DND-41 (cell line): Measurements from ENCODE around the gene SORBS1.

Source experiments
- ATAC-seq: fragments of 200-7000 bp; cut with Tn5 transposase; 3 replicates; pipeline ENCODE4 v1.9.1; 2021; ENCODE audit warnings: low read depth; ENCODE audit not compliant: insufficient read depth
- DNase-seq: peaks from one replicate; pipeline ENCODE4 v3.0.0-alpha.2; 2020
- H2AFZ ChIP-seq: 2 replicates; pipeline ENCODE4 v1.6.0; 2012; ENCODE audit warnings: low read depth, low read length
- H3K27ac ChIP-seq: 2 replicates; pipeline ENCODE4 v1.5.1; 2012; ENCODE audit warnings: low read length, inconsistent platforms
- H3K27me3 ChIP-seq: fragments of 200-600 bp; sonication (generic); 2 replicates; pipeline ENCODE4 v1.6.0; 2012; ENCODE audit warnings: low read length, mild to moderate bottlenecking, inconsistent platforms; ENCODE audit not compliant: insufficient read depth, poor library complexity
- H3K36me3 ChIP-seq: 2 replicates; pipeline ENCODE4 v1.5.1; 2012; ENCODE audit warnings: low read length, inconsistent platforms; ENCODE audit not compliant: insufficient read depth
- H3K4me1 ChIP-seq: 2 replicates; pipeline ENCODE4 v1.5.1; 2012; ENCODE audit warnings: mild to moderate bottlenecking, low read length; ENCODE audit not compliant: insufficient read depth
- H3K4me2 ChIP-seq: 2 replicates; pipeline ENCODE4 v1.6.0; 2012; ENCODE audit warnings: mild to moderate bottlenecking, moderate library complexity, low read length, inconsistent platforms; ENCODE audit not compliant: insufficient read depth
- H3K4me3 ChIP-seq, 2 experiments: fragments of 200-600 bp in 1 of 2; shearing (Covaris generic) in 1 of 2; 2 replicates each; pipeline ENCODE4 v1.5.1; 2012 to 2016; ENCODE audit warnings: inconsistent platforms in 2 of 2, low read length in 2 of 2, mild to moderate bottlenecking in 2 of 2, low read depth in 1 of 2, moderate library complexity in 1 of 2
- H3K79me2 ChIP-seq: 2 replicates; pipeline ENCODE4 v1.6.0; 2012; ENCODE audit warnings: low read length, inconsistent platforms; ENCODE audit not compliant: insufficient read depth
- H3K9ac ChIP-seq: 2 replicates; pipeline ENCODE4 v1.6.0; 2012; ENCODE audit warnings: low read depth, mild to moderate bottlenecking, inconsistent platforms, low read length, moderate library complexity
- H3K9me3 ChIP-seq: 2 replicates; pipeline ENCODE4 v1.5.1; 2012; ENCODE audit warnings: low read length, moderate library complexity, mild to moderate bottlenecking, inconsistent platforms; ENCODE audit not compliant: insufficient read depth, severe bottlenecking
- H4K20me1 ChIP-seq: 2 replicates; pipeline ENCODE4 v1.6.0; 2012; ENCODE audit warnings: low read length; ENCODE audit not compliant: insufficient read depth
- CTCF ChIP-seq: IDR thresholded peaks from 2 replicates; pipeline ENCODE4 v1.5.1; 2012; ENCODE audit warnings: borderline replicate concordance, low read length, moderate library complexity, mild to moderate bottlenecking; ENCODE audit not compliant: poor library complexity, severe bottlenecking; ENCODE audit errors: extremely low read depth
- EZH2 ChIP-seq: IDR thresholded peaks from 3 replicates; pipeline ENCODE4 v1.6.1; 2012; ENCODE audit warnings: borderline replicate concordance, low read depth, mild to moderate bottlenecking, moderate library complexity, low read length, inconsistent platforms; ENCODE audit not compliant: severe bottlenecking

SORBS1 gene

GRCh38 chr10:95285556-95285955 lies 275.6 kb downstream of the SORBS1 start:
- H3K79me2 ChIP-seq: no peaks in the 10 kb centered on the region
- H4K20me1 ChIP-seq: no peaks in the 10 kb centered on the region
- H3K4me1 ChIP-seq: no peaks in the 10 kb centered on the region
- H3K9me3 ChIP-seq: no peaks in the 10 kb centered on the region
- no peak overlapping the region for H3K4me3 ChIP-seq
- peaks cover 14% of the 10 kb centered on the region for H3K27me3 ChIP-seq
- H3K36me3 ChIP-seq: no peaks in the 10 kb centered on the region
- no peak overlapping the region for H3K9ac ChIP-seq
- no peak overlapping the region for H3K4me2 ChIP-seq
- no peak overlapping the region for H2AFZ ChIP-seq
- no peak for ATAC-seq
- no peak overlapping the region for H3K27ac ChIP-seq
- no peak for TF ChIP-seq EZH2
- TF ChIP-seq CTCF: no peak
- no peak for DNase-seq

GRCh38 chr10:95284807-95285206 lies 276.4 kb downstream of the SORBS1 start:
- no peak for TF ChIP-seq EZH2
- no peak for TF ChIP-seq CTCF
- no peak overlapping the region for H3K27ac ChIP-seq
- no peaks in the 10 kb centered on the region for H3K9me3 ChIP-seq
- H3K27me3 ChIP-seq: peaks cover 14% of the 10 kb centered on the region
- H3K36me3 ChIP-seq: no peaks in the 10 kb centered on the region
- no peaks in the 10 kb centered on the region for H3K79me2 ChIP-seq
- H3K4me3 ChIP-seq: no peak overlapping the region
- H2AFZ ChIP-seq: no peak overlapping the region
- H4K20me1 ChIP-seq: no peaks in the 10 kb centered on the region
- H3K4me2 ChIP-seq: no peak overlapping the region
- no peak overlapping the region for H3K9ac ChIP-seq
- DNase-seq (no peak), ATAC-seq (no peak)
- H3K4me1 ChIP-seq: no peaks in the 10 kb centered on the region

GRCh38 chr10:95282107-95282506 lies 279.1 kb downstream of the SORBS1 start:
- Histone ChIP-seq H3K36me3 (no peaks in the 10 kb centered on the region), H3K27ac (no peak overlapping the region), H3K4me2 (no peak overlapping the region), H4K20me1 (no peaks in the 10 kb centered on the region), H3K27me3 (peaks cover 17% of the 10 kb centered on the region), H2AFZ (no peak overlapping the region), H3K9me3 (no peaks in the 10 kb centered on the region), H3K79me2 (no peaks in the 10 kb centered on the region), H3K4me1 (no peaks in the 10 kb centered on the region), H3K4me3 (no peak overlapping the region), H3K9ac (no peak overlapping the region)
- TF ChIP-seq EZH2 (no peak), CTCF (no peak)
- DNase-seq: no peak
- no peak for ATAC-seq

GRCh38 chr10:95281206-95281605 lies 280.0 kb downstream of the SORBS1 start:
- ATAC-seq: no peak

More at GRCh38 chr10:95281206-95281605, 280.0 kb downstream of the SORBS1 start:
- no peak overlapping the region for H3K4me2 ChIP-seq
- TF ChIP-seq EZH2: no peak
- no peak overlapping the region for H3K4me3 ChIP-seq
- H3K36me3 ChIP-seq: no peaks in the 10 kb centered on the region
- H3K9me3 ChIP-seq: no peaks in the 10 kb centered on the region
- no peaks in the 10 kb centered on the region for H3K4me1 ChIP-seq
- no peak overlapping the region for H3K9ac ChIP-seq
- H2AFZ ChIP-seq: no peak overlapping the region
- H4K20me1 ChIP-seq: no peaks in the 10 kb centered on the region
- H3K79me2 ChIP-seq: no peaks in the 10 kb centered on the region
- H3K27ac ChIP-seq: no peak overlapping the region
- peaks cover 11% of the 10 kb centered on the region for H3K27me3 ChIP-seq
- DNase-seq: no peak
